Choroid plexus epithelial cell (primary cell): ENCODE results near the gene NFKB2.

Experiments
- DNase-seq: peaks from one replicate; pipeline ENCODE4 v3.0.0-alpha.2; 2010; ENCODE audit warnings: low read depth
- H3K4me3 ChIP-seq: 2 replicates; pipeline ENCODE4 v1.5.1; 2011; ENCODE audit warnings: low read depth, mild to moderate bottlenecking, control low read depth, low read length, moderate library complexity
- TF ChIP-seq, protein P1 (sequence below): conservative IDR thresholded peaks from 2 replicates; pipeline ENCODE4 v1.5.1; 2011; ENCODE audit warnings: low read depth, mild to moderate bottlenecking, control low read depth, inconsistent platforms, low read length, moderate library complexity

The NFKB2 gene

DNA sequence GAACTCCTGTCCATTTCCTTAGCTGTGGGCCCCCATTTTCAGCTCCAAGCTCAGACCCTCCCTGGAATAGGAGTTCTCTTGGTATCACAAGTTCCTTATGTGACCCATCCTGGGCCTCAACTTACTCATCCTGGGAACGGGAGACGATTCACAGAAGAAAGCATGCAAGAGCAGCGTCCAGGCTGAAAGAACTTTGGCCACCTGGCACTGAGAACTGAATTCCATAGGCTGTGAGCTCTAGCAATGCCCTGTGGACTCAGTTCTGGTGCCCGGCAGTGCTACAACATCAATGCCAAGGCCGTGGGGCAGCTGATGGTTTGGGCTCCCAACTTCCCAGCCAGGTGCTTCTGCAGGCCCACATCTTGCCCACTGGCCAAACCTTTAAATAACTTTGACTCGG, 40.8 kb downstream of the NFKB2 start:
- no peak for DNase-seq
- peak overlapping the region; percentile 56 for H3K4me3 ChIP-seq
- TF ChIP-seq, protein P1, sequence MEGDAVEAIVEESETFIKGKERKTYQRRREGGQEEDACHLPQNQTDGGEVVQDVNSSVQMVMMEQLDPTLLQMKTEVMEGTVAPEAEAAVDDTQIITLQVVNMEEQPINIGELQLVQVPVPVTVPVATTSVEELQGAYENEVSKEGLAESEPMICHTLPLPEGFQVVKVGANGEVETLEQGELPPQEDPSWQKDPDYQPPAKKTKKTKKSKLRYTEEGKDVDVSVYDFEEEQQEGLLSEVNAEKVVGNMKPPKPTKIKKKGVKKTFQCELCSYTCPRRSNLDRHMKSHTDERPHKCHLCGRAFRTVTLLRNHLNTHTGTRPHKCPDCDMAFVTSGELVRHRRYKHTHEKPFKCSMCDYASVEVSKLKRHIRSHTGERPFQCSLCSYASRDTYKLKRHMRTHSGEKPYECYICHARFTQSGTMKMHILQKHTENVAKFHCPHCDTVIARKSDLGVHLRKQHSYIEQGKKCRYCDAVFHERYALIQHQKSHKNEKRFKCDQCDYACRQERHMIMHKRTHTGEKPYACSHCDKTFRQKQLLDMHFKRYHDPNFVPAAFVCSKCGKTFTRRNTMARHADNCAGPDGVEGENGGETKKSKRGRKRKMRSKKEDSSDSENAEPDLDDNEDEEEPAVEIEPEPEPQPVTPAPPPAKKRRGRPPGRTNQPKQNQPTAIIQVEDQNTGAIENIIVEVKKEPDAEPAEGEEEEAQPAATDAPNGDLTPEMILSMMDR = no peak

GRCh38 chr10:102437515-102437914, 42.0 kb downstream of the NFKB2 start:
- TF ChIP-seq, protein P1 = no peak
- H3K4me3 ChIP-seq = no peak overlapping the region
- no peak for DNase-seq

- H3K4me3 ChIP-seq = no peak overlapping the region
- TF ChIP-seq, protein P1 = no peak
- DNase-seq = no peak
Measured at GRCh38 chr10:102438374-102438773, 42.9 kb downstream of the NFKB2 start.

GRCh38 chr10:102444851-102445250, 49.3 kb downstream of the NFKB2 start:
- DNase-seq = no peak
- TF ChIP-seq, protein P1 = no peak
- H3K4me3 ChIP-seq = no peak overlapping the region

- TF ChIP-seq, protein P1 = no peak
- peak; percentile 83 for DNase-seq
Measured at GRCh38 chr10:102449321-102450123, 54.0 kb downstream of the NFKB2 start.

GRCh38 chr10:102450124-102450373, 54.5 kb downstream of the NFKB2 start:
- DNase-seq = no peak
- TF ChIP-seq, protein P1 = no peak
- H3K4me3 ChIP-seq = peak overlapping the region; percentile 75

More at GRCh38 chr10:102449321-102450123, 54.0 kb downstream of the NFKB2 start:
- H3K4me3 ChIP-seq = peak overlapping the region; percentile 75

DNA sequence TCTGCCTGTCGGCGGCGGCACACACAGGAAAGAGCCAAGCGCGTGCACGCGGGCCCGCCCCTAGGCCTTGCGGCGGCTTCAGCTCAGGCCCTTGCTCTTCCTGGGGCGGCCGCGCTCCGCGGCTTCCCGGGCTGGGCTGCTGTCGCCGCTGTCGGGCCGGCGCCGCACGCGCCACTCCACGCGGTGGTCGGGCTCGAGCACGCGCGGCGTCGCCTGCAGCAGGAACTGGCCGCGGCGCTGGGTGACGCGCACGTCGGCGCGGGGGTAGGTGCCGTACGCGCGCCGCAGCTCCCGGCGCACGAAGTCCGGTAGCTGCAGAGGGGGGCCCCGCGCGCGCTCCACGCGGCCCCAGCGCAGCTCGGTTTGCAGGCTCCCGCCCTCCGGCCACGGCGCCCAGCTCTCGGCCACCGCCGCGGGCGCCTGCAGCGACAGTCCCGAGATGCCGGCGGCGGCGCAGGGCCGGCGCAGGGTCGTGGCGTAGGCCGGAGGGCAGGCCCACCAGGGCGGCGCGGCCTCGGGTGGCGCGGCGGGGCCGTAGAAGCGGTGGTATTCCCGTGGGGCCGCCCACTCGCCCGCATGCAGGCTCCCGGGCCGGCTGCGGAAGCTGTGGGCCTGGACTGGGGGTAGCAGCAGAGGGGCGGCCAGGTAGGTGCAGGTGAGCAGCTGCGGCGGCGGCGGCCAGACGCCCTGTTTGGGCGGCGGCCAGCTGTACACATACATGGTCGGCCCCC, 55.0 kb downstream of the NFKB2 start:
- H3K4me3 ChIP-seq = peak overlapping the region; percentile 75
- peak; percentile 71 for DNase-seq
- TF ChIP-seq, protein P1 = no peak
